Peyer's patch (tissue), 4 donors: ENCODE results near the gene UBE2E1.

Experiments used
- POLR2A ChIP-seq, 2 donors: fragments of 450-650 bp; IDR thresholded peaks; one replicate each; pipeline ENCODE4 v1.5.1; 2017; ENCODE audit warnings: antibody characterized with exemption in 2 of 2, mild to moderate bottlenecking in 2 of 2, moderate library complexity in 2 of 2
- TF ChIP-seq, protein P1 (sequence below), 6 experiments: fragments of 450-650 bp in 4 of 6; fragments of 200-600 bp in 2 of 6; sonication (generic) in 1 of 6; IDR thresholded peaks; one replicate each; pipeline ENCODE4 v1.5.1; 2017 to 2019; ENCODE audit warnings: antibody characterized with exemption in 6 of 6, mild to moderate bottlenecking in 3 of 6, moderate library complexity in 1 of 6

DNA sequence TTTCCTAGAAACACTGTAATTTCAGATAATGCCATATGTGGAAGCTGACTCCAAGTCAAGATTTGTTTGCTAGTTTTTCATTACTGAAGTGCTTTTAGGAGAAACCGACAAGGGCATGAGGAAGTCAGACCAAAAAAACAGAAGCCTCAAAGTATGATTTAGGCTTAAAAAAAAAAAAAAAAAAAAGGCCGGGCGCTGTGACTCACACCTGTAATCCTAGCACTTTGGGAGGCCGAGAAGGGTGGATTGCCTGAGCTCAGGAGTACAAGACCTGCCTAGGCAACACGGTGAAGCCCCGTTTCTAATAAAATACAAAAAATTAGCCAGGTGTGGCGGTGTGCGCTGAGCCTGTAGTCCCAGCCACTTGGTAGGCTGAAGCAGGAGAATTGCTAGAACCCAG lies 122.8 kb downstream of the UBE2E1 start:
- TF ChIP-seq, protein P1, sequence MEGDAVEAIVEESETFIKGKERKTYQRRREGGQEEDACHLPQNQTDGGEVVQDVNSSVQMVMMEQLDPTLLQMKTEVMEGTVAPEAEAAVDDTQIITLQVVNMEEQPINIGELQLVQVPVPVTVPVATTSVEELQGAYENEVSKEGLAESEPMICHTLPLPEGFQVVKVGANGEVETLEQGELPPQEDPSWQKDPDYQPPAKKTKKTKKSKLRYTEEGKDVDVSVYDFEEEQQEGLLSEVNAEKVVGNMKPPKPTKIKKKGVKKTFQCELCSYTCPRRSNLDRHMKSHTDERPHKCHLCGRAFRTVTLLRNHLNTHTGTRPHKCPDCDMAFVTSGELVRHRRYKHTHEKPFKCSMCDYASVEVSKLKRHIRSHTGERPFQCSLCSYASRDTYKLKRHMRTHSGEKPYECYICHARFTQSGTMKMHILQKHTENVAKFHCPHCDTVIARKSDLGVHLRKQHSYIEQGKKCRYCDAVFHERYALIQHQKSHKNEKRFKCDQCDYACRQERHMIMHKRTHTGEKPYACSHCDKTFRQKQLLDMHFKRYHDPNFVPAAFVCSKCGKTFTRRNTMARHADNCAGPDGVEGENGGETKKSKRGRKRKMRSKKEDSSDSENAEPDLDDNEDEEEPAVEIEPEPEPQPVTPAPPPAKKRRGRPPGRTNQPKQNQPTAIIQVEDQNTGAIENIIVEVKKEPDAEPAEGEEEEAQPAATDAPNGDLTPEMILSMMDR (IDR thresholded peaks at IDR 0.05), result no peak
- no peak for TF ChIP-seq POLR2A (IDR thresholded peaks at IDR 0.05)
